Stimulated activated CD4-positive, alpha-beta T cell treated with anti-CD3 and anti-CD28 coated beads, Interleukin-4, amount 100 ng/mL, for 4 hours (primary cell): ENCODE data around the gene GOLGA2.

ENCODE experiments used
- DNase-seq, 2 experiments: peaks; one replicate each; pipeline ENCODE4 v3.0.0-alpha.2; 2020

GOLGA2 gene, protein sequence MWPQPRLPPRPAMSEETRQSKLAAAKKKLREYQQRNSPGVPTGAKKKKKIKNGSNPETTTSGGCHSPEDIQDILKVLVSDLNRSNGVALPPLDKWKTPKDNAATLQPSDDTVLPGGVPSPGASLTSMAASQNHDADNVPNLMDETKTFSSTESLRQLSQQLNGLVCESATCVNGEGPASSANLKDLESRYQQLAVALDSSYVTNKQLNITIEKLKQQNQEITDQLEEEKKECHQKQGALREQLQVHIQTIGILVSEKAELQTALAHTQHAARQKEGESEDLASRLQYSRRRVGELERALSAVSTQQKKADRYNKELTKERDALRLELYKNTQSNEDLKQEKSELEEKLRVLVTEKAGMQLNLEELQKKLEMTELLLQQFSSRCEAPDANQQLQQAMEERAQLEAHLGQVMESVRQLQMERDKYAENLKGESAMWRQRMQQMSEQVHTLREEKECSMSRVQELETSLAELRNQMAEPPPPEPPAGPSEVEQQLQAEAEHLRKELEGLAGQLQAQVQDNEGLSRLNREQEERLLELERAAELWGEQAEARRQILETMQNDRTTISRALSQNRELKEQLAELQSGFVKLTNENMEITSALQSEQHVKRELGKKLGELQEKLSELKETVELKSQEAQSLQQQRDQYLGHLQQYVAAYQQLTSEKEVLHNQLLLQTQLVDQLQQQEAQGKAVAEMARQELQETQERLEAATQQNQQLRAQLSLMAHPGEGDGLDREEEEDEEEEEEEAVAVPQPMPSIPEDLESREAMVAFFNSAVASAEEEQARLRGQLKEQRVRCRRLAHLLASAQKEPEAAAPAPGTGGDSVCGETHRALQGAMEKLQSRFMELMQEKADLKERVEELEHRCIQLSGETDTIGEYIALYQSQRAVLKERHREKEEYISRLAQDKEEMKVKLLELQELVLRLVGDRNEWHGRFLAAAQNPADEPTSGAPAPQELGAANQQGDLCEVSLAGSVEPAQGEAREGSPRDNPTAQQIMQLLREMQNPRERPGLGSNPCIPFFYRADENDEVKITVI

DNA sequence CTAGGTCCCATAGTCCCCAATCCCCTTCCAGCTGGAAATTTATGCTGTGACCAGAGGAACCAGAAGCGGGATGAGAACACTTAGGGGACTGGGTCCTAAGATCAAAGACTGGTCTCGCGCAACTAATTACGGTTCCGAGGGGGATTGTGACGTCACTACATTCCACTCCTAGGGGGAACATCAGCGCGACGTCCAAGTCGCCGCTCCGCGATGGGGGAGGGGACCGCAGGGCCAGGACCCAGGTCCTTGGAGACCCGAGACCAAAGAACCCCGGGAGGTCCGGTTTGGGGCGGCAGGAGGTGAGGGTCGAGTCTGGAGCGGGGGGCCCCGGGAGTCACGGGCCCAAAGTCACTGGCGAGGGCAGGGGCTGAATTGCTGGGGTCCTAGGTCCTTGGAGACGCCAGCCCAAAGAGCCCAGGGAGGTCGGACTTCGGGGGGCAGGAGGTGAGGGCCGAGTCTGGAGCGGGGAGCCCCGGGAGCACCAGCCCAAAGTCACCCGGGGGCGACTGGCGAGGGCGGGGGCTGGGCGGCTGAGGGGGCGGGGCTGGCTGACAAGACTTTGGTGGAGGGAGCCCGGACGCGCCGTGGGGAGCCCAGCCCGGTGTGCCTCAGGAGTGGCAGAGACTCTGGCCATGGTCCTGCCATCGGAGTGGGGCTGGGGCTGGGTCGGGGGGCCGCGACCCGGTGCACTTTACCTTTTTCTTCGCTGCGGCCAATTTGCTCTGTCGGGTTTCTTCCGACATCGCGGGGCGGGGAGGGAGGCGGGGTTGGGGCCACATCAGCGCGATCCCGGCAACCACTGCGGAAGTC lies at the start of gene GOLGA2:
Gene GOLGA2, minus strand, starts transcription at position 810 of the 810 bp plus-strand sequence. Its CDS starts 31 bp downstream, at position 779.
- DNase-seq: peak in 1 of 2 experiments; percentile 7

DNA sequence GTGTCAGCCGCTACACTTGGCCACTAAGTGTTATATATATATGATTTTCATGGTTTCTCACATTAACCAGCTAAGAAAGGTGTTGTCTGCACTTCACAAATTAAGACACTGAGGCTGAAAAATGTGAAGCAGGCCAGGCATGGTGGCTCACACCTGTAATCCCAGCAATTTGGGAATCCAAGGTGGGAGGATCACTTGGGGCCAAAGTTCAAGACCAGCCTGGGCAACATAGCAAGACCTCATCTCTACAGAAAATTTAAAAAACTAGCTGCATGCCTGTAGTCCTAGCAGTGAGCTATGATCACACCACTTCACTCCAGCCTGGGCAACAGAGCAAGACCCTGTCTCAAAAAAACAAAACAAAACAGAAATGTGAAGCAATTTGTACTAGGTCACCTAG lies 48.6 kb upstream of the GOLGA2 start:
- DNase-seq: no peak

DNA sequence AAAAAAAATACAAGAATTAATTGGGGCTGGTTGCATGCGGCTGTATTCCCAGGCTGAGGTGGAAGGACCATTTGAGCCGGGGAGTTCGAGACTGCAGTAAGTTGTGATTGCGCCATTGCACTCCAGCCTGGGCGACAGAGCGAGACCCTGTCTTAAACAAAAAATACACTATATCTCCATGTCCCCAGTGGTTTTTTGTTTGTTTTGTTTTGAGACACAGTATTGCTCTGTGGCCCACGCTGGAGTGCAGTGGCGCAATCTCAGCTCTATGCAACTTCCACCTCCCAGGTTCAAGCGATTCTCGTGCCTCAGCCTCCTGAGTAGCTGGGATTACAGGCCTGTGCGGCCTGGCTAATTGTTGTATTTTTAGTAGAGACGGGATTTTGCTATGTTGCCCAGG lies 48.0 kb upstream of the GOLGA2 start:
- DNase-seq: no peak

DNA sequence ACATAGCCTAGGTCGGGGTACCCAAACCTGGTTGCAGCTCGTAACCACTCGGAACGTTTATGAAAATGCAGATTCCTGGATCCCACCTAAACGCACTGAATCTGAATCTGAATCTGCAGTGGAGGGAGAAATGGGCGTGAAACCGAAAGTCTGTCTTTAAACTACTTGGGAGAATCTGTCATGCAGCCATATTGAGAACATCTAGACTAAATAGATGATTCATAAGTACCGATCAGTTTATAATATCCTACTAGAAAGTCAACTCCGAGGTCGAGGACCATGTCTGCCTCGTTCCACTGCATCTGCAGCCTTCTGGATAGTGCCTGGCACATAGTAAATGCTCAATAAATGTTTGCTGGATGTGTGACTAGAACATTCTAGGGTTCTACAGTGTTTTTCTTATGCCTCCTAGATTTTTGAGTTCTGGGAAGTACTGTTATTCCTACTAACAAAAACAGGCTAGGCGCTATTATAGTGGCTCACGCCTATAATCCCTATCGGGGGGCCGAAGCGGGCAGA lies 47.5 kb upstream of the GOLGA2 start:
- no peak for DNase-seq

DNA sequence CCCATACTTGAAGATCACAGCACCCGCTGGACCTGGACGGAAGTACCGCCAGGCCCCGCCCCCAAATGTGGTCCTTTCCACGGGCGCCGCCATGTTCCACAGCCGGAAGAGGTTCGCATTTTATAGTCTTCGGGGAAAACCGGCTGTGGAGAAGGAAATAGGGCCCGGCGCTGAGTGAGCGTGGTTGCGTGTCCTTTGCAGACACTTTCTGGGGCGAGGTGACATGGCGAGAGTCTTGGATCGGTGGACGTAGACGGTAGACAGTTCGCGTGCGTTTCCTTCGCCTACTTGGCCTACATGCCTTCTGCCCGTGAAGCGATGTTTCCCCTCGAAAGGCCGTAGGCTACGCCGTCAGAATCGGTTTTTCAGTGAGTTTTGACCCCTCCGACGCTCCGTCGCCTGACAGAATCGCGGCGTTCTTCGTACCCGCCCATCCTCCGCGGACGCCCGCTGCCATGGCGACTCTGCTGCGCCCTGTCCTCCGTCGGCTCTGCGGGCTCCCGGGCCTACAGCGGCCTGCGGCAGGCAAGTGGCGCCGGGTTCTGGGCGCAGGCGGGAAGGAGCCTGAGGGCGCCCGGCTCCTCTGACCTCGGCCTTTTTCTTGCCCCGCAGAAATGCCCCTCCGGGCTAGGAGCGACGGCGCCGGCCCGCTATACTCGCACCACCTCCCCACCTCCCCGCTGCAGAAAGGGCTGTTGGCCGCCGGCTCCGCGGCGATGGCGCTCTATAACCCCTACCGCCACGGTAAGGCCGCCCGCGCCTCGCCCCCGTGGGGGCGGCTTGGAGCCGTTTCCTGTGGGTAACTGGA lies 46.8 kb upstream of the GOLGA2 start, which contains the start of the genes COQ4 and TRUB2:
Gene COQ4, plus strand, starts transcription at position 436 of the 808 bp plus-strand sequence. Its CDS starts 20 bp downstream, at position 456.
Gene TRUB2, minus strand, starts transcription at position 44 of the 808 bp plus-strand sequence. Its CDS starts 39 bp downstream, at position 5.
- peak; percentile 90 to 92 for DNase-seq

DNA sequence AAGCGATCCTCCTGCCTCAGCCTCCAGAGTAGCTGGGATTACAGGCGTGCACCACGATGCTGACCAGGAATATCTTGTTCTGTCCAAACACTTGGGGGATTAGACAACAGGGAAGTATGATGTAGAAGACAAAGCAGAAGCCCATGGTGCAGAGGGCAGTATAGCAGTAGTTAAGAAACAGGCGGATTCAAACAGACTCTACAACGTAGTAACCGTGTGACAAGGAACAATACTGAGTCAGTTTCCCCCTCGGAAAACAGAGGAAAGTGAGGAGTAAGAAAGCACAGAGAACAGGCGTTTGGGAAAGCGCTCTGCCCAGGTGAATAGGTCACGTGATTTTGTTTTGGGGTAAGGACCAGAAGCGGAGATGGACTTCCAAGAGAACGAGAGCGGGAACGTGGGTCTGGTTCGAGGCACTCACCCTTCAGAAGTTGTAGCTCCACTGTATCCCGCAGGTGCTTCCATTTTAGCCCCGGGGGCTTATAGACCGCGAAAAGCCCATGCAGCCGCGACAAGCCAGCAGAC lies 46.1 kb upstream of the GOLGA2 start:
- no peak for DNase-seq

DNA sequence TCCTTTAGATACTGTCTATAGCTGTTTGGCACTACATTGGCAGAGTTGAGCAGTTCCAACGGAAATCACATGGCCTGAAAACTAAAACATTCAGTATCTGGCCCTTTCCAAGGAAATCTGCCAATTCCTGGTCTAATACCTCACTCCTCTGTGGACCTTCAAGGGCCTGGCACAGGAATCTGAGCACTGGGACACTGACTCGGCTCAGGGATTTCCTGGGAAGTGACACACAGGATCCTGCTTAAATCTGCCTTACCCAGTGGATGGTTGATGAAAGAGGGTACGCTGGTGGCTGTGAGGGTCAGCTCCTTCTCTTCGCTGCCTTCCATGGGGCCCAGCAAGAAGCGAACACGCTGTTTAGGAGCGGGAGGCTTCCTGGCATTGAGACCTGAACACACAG lies 45.5 kb upstream of the GOLGA2 start:
- no peak for DNase-seq

DNA sequence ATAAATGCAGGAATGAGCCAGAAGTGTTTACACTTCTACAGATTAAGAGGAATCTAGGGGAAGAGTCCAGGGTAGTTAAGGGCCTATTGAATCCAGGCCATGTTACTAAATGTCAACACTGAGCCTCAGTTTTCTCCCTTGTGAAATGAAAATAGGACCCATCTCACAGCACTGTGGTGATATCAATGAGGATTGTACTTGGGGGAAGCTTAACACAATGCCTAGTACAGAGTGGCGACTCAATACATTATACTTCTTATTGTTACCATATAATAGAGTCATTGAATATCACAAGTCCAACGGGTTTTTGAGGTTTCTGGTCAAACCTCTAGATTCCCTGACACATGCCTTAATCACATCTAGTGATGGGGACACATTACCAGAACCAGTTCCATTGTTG lies 41.8 kb upstream of the GOLGA2 start:
- DNase-seq: no peak

DNA sequence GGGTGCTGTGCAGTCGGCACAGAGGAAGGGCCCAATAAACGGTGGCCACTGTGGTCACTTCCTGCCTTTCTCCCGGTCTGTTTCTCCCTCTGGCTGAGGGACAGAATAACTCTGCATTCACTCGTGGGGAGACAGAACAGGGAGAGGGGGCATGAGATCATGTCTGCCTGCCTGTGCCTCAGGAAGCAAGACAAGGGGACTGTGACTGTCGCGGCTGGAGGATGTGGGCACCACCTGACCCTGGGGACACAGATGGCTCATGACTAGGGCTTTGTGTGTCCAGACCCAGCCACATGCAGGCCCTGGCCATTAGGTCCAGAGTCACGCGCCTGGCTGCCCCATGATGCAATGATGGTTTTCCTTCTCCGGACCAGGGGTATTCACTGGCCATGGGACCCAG lies 40.6 kb upstream of the GOLGA2 start:
- no peak for DNase-seq

DNA sequence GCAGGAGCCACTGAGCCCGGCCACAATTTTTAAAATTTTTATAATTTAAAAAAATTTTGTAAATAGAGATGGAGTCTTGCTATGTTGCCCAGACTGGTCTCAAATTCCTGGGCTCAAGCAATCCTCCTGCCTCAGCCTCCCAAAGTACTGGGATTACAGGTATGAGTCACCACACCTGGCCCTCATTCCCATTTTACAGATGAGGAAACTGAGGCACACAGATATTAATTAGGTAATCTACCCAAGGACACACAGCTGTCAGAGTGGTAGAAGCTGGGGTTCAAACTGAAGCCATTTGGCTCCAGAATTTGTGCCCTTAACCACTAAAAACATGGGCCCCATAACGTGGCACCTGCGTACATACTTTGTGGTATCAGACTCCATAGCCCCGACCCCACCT lies 38.9 kb upstream of the GOLGA2 start:
- DNase-seq: no peak

DNA sequence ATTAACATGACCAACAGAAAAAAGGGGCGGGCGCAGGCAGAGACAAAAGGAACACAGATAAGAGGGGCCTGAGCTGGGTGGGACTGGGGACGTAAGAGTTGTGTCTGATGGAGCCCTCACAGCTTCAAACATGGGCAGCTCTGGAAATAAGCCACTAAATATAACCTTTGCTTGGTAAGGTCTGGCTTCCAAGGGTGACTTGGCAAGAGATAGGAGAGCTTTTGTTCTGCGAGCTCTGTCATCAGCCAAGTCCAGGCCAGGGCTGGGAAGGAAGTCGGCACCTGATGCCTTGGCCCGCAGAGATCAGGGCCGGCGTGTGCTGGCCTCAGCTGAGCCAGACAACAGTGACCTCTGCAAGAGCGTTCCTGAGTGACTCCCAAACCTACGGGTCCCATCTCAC lies 34.7 kb upstream of the GOLGA2 start:
- DNase-seq: no peak

DNA sequence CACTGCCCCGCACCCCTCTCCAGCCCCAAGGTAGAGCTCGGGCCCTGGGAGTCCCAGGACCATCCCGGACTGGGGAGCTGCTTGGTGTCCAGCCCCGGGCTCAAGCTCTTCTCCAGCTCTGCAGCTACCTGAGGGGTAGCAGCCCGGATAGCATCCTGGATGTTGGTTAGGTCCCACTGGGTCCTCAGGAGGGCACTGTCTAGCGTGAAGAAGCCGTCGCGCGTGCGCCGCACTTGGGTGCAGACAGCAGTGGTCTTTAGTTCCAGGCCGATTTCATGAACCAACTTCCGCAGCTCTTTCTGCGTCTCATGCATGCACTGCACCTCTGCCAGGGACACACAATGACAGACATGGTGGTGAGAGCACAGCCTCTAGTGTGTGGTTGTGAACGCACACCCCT lies 33.7 kb upstream of the GOLGA2 start:
- no peak for DNase-seq

DNA sequence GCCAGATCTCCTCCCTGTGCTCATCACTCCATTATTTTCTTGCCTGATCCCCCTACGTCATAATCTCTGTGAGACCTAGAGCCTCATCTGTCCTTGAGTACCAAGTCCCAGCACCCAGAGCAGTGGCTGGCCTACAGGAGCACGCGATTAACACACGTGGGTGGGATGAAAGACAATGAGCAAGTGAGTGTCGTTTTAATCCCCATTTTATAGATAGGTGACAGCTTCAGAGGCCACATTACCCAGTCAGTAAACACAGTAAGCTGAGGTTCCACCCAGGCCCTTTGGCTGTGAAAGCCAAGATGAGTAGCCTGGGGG lies 29.1 kb upstream of the GOLGA2 start:
- DNase-seq: no peak

DNA sequence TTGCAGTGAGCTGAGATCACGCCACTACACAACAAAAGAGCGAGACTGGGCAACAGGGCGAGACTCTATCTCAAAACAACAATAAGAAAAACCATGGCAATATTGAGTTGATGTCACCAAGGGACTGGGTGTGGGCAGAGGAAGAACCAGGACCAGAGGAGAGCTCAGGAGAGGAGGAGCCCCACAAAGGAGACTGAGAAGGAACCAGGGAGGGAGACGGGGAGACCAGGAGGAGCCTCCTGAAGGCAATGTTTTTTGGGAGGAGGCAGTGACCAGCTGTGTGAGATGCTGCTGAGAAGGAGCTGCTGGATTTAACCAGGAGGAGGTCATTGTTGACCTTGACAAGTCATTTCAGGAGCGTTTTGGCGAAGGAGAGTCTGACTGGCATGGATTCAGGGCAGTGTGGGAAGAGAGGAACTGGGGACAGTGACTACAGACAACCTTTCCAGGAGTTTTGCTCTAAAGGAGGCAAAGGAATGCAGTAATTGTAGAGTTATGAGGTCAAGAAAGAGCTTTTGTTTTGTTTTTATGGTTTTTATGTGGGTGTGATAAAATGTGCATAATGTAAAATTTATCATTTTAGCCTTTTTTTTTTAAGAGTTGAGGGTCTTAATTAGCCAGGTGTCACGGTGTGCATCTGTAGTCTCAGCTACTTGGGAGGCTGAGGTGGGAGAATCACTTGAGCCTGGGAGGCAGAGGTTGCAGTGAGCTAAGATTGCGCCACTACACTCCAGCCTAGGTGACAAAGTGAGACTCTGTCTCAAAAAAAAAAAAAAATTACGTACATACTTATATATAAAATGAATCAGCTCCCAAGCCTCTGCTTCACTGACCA lies 28.5 kb upstream of the GOLGA2 start:
- DNase-seq: no peak

DNA sequence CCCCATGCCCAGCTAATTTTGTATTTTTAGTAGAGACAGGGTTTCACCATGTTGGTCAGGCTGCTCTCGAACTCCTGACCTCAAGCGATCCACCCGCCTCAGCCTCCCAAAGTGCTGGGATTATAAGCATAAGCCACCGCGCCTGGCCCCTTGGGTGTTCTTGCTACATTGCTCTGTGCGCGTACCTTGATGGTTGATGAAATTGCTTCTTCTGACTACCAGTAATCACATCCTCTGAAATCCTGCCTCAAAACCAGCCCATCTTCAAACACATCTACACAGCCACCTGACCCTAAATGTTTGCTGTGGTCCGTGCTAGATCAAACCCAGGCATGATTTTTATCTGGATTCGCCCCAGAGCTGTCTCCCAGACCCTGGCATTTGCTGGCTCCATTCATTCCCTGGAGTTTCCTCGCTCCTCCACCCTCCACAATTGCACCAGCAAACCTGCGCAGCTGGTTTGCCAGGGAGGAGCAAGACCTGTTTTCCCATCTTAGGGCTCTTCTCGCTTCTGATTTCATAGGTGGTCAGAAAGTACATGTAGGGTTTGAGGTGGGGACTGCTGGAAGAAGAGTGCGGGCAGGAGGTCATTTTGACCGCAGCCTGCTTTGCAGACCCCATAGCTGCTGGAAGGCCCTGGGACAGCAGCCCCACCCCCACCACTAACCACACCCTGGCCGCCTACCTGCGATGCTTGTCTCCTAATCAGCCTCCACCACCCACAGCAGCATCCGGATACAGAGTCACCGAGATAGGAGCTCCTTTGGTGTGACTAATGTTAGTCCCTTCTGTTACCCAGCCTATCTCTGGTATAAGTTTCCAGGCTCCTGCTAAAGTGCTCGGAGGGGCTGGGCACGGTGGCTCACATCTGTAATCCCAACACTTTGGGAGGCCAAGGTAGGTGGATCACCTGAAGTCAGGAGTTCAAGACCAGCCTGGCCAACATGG lies 23.0 kb upstream of the GOLGA2 start:
- no peak for DNase-seq

DNA sequence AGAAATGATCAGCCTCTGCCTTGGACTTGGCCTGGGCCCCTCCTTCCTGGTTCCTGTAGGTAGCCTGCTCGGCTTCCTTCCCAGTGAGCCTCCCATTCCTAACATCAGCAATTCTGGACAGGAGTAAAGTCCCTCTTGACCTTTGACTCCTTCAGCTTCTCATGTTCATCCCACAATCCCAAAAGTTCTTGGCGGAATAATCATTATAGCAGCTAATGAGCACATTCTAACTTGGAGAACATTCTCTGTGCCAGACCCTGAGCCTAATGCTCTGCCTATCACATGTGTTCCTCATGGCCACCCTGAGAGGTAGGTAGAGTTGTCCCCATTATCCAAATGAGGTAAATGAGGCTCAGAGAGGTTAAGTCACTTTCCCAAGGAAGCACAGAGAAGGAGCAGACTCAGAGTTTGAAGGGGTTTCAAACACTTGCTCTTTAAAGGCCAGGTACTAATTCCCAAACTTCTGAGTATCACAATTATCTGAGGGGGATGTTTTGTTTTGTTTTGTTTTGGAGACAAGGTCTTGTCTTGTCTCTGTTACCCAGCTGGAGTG lies 21.5 kb upstream of the GOLGA2 start:
- DNase-seq: no peak

DNA sequence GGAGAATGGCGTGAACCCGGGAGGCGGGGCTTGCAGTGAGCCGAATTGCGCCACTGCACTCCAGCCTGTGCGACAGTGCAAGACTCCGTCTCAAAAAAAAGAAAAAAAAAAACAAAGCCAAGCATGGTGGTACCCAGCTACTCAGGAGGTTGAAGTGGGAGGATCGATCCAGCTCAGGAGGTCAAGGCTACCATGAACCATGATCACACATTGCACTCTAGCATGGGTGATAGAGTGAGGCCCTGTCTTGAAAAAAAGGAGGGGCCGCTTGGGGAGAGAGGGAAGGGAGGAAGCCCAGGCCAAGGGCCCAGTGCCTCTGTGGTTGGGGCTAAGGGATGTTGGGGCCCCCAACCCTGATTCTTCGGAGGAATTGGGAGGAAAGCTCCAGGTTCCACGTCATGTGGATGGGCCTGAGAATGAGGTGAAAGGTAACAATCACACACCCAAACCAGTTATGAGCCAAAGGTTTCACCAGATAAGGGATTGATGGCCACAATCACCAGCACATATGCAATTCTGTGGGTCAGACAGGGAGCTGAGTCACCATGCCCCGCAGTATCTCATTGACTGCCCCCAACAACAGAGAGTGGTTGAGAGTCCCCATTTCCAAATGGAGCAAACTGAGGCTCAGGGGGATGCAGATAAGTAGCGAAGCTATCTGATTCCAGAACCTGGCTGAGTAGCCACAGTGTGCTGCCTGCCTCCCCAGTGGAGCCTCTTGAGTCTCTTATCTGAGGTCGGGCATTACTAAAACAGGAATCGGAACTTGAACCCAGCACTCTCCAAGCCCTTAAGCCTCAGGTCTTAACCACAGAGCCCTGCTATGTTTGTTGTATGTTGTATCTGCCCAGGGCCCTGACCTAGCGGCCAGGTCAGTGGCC lies 20.8 kb upstream of the GOLGA2 start:
- no peak for DNase-seq

DNA sequence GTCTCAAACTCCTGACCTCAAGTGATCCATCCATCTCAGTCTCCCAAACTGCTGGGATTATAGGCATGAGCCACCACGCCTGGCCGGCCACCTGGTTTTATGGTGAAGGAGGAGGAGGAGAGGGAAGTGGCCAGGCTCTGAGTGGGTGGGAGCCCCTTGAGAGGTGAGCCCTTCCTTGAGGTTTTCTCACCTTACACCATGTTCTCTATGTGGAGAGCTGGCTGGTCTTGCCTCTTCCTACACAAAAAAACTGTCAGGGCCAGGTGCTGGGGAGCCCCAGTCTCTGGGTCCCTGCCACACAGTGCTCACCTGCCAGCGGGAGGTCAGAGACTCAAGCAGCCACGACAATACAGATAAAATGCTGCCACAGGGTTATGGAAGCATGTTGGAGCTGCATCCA lies 18.3 kb upstream of the GOLGA2 start:
- no peak for DNase-seq
